Measurements from ENCODE around the gene MCC.

The MCC gene

DNA sequence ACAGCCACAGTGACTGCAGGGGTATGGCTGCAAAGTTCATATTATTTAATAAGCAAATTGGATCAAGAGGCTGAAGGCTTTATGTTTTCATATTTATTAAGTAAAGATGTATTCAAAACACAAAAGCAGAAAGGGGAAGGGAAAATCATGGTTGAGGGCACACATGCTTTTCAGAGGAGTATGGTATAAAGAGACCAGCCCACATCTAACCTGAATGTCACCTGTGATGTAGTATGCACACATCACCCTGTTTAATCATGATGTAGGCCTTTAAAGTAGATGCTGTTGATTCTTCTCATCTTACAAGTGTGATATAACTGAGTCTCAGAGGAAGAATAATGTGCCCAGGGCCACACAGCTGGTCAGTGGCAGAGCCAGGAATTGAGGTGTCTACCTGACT, 299.8 kb downstream of the MCC start:
- no peak for DNase-seq (ENCODE audit: insufficient read length, low spot score)
- no peak for TF ChIP-seq CTCF (IDR thresholded peaks at IDR 0.05; ENCODE audit: insufficient read depth, missing control alignments)
- FAIRE-seq = no peak

GRCh38 chr5:113187906-113188305, 300.3 kb downstream of the MCC start:
- FAIRE-seq (no peak), DNase-seq (ENCODE audit: insufficient read length, low spot score) (no peak)
- no peak for TF ChIP-seq CTCF (IDR thresholded peaks at IDR 0.05; ENCODE audit: insufficient read depth, missing control alignments)

GRCh38 chr5:113186061-113186460, 302.2 kb downstream of the MCC start:
- TF ChIP-seq CTCF (IDR thresholded peaks at IDR 0.05; ENCODE audit: insufficient read depth, missing control alignments) = no peak
- DNase-seq (ENCODE audit: insufficient read length, low spot score) = no peak
- no peak for FAIRE-seq

DNA sequence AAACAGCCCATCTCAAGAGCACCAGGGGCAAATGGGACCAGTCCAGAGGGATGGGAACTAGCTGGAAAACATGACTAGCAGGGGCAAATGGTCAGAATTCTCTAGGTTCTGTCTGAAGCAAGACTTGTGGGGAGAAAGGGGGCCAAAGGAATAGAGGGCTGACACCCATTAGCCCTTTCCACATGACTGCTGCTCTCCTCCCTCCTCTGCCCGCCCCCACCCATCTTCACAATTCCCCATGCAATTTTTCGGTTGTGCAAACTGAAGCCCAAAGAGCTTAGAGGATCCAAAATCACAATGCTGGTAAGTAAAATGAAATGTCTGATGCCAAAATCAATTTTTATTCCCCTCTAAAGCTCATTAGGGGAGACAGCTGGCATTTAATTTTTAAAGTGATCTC, 304.6 kb downstream of the MCC start:
- no peak for FAIRE-seq
- DNase-seq (ENCODE audit: insufficient read length, low spot score) = no peak
- no peak for TF ChIP-seq CTCF (IDR thresholded peaks at IDR 0.05; ENCODE audit: insufficient read depth, missing control alignments)

- no peak for TF ChIP-seq CTCF (IDR thresholded peaks at IDR 0.05; ENCODE audit: insufficient read depth, missing control alignments)
- DNase-seq (ENCODE audit: insufficient read length, low spot score) (no peak), FAIRE-seq (peak; percentile 61)
These were observed 305.5 kb downstream of the MCC start for GRCh38 chr5:113182658-113183344.

DNA sequence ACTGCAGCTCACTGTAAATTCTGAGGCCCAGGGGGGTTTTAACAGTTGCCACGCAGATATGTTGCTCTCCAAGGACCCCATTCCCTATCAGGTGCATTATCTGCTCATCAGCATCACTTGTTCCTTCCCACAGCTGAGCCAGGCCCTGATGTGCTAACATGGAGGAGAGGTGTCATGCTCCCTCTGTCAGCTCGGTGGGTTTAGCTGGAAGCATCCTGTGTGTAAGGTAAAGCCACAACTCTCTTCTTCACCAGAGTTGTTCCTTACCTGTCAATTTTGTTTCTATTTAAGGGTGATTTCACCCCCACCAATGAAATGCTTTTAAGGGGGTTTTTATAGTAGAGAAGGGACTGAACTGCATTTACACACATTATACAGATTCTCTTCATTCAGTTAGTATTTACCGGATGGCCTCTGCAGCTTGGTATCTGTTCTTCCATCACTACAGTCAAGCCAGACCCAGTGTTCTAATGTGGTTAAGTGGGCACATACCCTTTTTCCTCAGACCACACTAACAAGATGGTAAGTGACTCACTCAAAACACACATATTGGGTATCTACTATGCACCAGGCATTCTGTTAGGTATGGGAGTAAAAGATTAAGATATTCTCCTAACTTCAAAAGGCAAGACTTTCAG, 306.3 kb downstream of the MCC start:
- TF ChIP-seq CTCF (IDR thresholded peaks at IDR 0.05; ENCODE audit: insufficient read depth, missing control alignments) = no peak
- DNase-seq (ENCODE audit: insufficient read length, low spot score) = no peak
- FAIRE-seq = peak; percentile 21

GRCh38 chr5:113181409-113181808, 306.8 kb downstream of the MCC start:
- TF ChIP-seq CTCF (IDR thresholded peaks at IDR 0.05; ENCODE audit: insufficient read depth, missing control alignments) = no peak
- DNase-seq (ENCODE audit: insufficient read length, low spot score) (no peak), FAIRE-seq (no peak)
